ENCODE data around the gene TRPC3.

The TRPC3 gene

GRCh38 chr4:121991968-121992367 is 40.1 kb upstream of the TRPC3 start:
- ATAC-seq = no peak
- no peak for TF ChIP-seq CREB5 (CRISPR knock-in tag; IDR thresholded peaks at IDR 0.05; ENCODE audit: low read depth)
- TF ChIP-seq OSR1 (CRISPR knock-in tag; IDR thresholded peaks at IDR 0.05) = no peak
- no peak for TF ChIP-seq CSDC2 (CRISPR knock-in tag; IDR thresholded peaks at IDR 0.05)
- no peak for TF ChIP-seq ZNF70 (CRISPR knock-in tag; IDR thresholded peaks at IDR 0.05)
- no peak for TF ChIP-seq POU6F1 (CRISPR knock-in tag; IDR thresholded peaks at IDR 0.05; ENCODE audit: borderline replicate concordance, low read depth)
- no peak for TF ChIP-seq GLIS3 (CRISPR knock-in tag; IDR thresholded peaks at IDR 0.05)
- TF ChIP-seq SNAI2 (CRISPR knock-in tag; IDR thresholded peaks at IDR 0.05) = no peak
- TF ChIP-seq ESRRG (CRISPR knock-in tag; IDR thresholded peaks at IDR 0.05) = no peak
- TF ChIP-seq ISL1 (CRISPR knock-in tag; IDR thresholded peaks at IDR 0.05) = no peak
- no peak for TF ChIP-seq ZNF8 (CRISPR knock-in tag; IDR thresholded peaks at IDR 0.05)
- TF ChIP-seq TSHZ2 (CRISPR knock-in tag; IDR thresholded peaks at IDR 0.05) = no peak
- TF ChIP-seq CSRNP3 (CRISPR knock-in tag; IDR thresholded peaks at IDR 0.05) = no peak
- no peak for TF ChIP-seq PPARA (CRISPR knock-in tag; IDR thresholded peaks at IDR 0.05; ENCODE audit: borderline replicate concordance)
- no peak for TF ChIP-seq ZNF565 (CRISPR knock-in tag; conservative IDR thresholded peaks at IDR 0.05; ENCODE audit: low read depth)
- TF ChIP-seq PATZ1 (CRISPR knock-in tag; IDR thresholded peaks at IDR 0.05; ENCODE audit: borderline replicate concordance) = no peak
- TF ChIP-seq RARB (CRISPR knock-in tag; IDR thresholded peaks at IDR 0.05) = no peak
- TF ChIP-seq BACH2 (CRISPR knock-in tag; IDR thresholded peaks at IDR 0.05; ENCODE audit: borderline replicate concordance) = no peak

GRCh38 chr4:121990489-121990888 is 38.6 kb upstream of the TRPC3 start:
- TF ChIP-seq CSRNP3 (CRISPR knock-in tag; IDR thresholded peaks at IDR 0.05) (no peak), POU6F1 (CRISPR knock-in tag; IDR thresholded peaks at IDR 0.05; ENCODE audit: borderline replicate concordance, low read depth) (no peak), RARB (CRISPR knock-in tag; IDR thresholded peaks at IDR 0.05) (no peak), PATZ1 (CRISPR knock-in tag; IDR thresholded peaks at IDR 0.05; ENCODE audit: borderline replicate concordance) (no peak), TCF4 (CRISPR knock-in tag; IDR thresholded peaks at IDR 0.05; ENCODE audit: borderline replicate concordance) (no peak), PPARA (CRISPR knock-in tag; IDR thresholded peaks at IDR 0.05; ENCODE audit: borderline replicate concordance) (no peak), SNAI2 (CRISPR knock-in tag; IDR thresholded peaks at IDR 0.05) (no peak), ZNF8 (CRISPR knock-in tag; IDR thresholded peaks at IDR 0.05) (no peak), ARNTL (CRISPR knock-in tag; IDR thresholded peaks at IDR 0.05; ENCODE audit: borderline replicate concordance, low read depth) (no peak), GLIS3 (CRISPR knock-in tag; IDR thresholded peaks at IDR 0.05) (no peak)
- no peak for ATAC-seq

All from SK-N-SH treated with all-trans-retinoic acid at 6 μM for 48 hours (cell line).